Tibial artery (tissue), 4 donors: ENCODE results near the gene FAM83D.

Experiments
- DNase-seq, 2 donors: peaks; one replicate each; pipeline ENCODE4 v3.0.0-alpha.2; 2019
- H3K27ac ChIP-seq, 2 donors: fragments of 200-600 bp; sonication (generic) in 1 of 2; 1 replicate in 1 of 2; 2 replicates in 1 of 2; pipeline ENCODE4 v1.5.1; 2018 to 2019; ENCODE audit warnings: mild to moderate bottlenecking in 1 of 2
- H3K27me3 ChIP-seq, 2 donors: fragments of 200-600 bp; sonication (generic) in 1 of 2; one replicate each; pipeline versions ENCODE4 v1.5.1 to v1.6.0; 2016 to 2019
- H3K36me3 ChIP-seq, 3 donors: fragments of 200-600 bp; sonication (generic) in 2 of 3; one replicate each; pipeline ENCODE4 v1.5.1; 2016 to 2019; ENCODE audit warnings: mild to moderate bottlenecking in 2 of 3
- H3K4me1 ChIP-seq, 4 donors: fragments of 200-600 bp; sonication (generic) in 2 of 4; 1 replicate in 3 of 4; 2 replicates in 1 of 4; pipeline ENCODE4 v1.5.1; 2016 to 2019
- H3K4me3 ChIP-seq, 2 donors: fragments of 200-600 bp; sonication (generic) in 1 of 2; 1 replicate in 1 of 2; 2 replicates in 1 of 2; pipeline ENCODE4 v1.5.1; 2018 to 2019; ENCODE audit warnings: mild to moderate bottlenecking in 2 of 2
- H3K9me3 ChIP-seq, 3 donors: fragments of 200-600 bp; sonication (generic) in 1 of 3; one replicate each; pipeline ENCODE4 v1.5.1; 2016 to 2019
- intact Hi-C: fragments of 100-400 bp; cut with DNase I; formaldehyde crosslinking; loops from one replicate; pipeline ENCODE4 v1.15.0; 2023; ENCODE audit warnings: low total_unique reads
- TF ChIP-seq, protein P1 (sequence below), 2 experiments: fragments of 200-600 bp in 1 of 2; fragments of 450-650 bp in 1 of 2; IDR thresholded peaks; one replicate each; pipeline ENCODE4 v1.5.1; 2017 to 2019; ENCODE audit warnings: antibody characterized with exemption in 2 of 2, mild to moderate bottlenecking in 1 of 2, moderate library complexity in 1 of 2

Gene FAM83D

GRCh38 chr20:38927902-38928578, 1.8 kb downstream of the FAM83D start:
- Histone ChIP-seq H3K36me3 (no peaks in the 10 kb centered on the region), H3K27ac (no peak overlapping the region), H3K4me1 (peaks cover 0 to 18% (median 14%) of the 10 kb centered on the region in 4 donors), H3K9me3 (no peaks in the 10 kb centered on the region), H3K27me3 (peaks cover 0 to 3% of the 10 kb centered on the region in 2 donors), H3K4me3 (peak overlapping the region; percentile 58 to 73)
- no peak for DNase-seq
- TF ChIP-seq, protein P1, sequence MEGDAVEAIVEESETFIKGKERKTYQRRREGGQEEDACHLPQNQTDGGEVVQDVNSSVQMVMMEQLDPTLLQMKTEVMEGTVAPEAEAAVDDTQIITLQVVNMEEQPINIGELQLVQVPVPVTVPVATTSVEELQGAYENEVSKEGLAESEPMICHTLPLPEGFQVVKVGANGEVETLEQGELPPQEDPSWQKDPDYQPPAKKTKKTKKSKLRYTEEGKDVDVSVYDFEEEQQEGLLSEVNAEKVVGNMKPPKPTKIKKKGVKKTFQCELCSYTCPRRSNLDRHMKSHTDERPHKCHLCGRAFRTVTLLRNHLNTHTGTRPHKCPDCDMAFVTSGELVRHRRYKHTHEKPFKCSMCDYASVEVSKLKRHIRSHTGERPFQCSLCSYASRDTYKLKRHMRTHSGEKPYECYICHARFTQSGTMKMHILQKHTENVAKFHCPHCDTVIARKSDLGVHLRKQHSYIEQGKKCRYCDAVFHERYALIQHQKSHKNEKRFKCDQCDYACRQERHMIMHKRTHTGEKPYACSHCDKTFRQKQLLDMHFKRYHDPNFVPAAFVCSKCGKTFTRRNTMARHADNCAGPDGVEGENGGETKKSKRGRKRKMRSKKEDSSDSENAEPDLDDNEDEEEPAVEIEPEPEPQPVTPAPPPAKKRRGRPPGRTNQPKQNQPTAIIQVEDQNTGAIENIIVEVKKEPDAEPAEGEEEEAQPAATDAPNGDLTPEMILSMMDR (IDR thresholded peaks at IDR 0.05), result no peak
- intact Hi-C loops, result loop anchor here (5.0 kb wide), 1 partner anchor 34 kb away; the partner anchor contains the start of gene DHX35

DNA sequence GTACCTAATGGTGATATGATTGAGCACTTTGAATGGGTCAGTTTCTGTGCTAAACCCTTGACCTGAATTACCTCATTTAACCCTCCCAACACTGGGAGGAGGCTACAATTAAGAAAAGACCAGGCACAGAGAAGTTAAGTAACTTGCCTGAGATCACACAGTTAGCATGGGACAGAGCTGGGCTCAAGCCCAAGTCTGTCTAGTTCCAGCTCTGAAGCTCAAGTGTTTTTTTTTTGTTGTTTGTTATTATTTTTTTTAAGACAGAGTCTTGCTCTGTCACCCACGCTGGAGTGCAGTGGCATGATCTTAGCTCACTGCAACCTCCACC, 4.0 kb downstream of the FAM83D start:
- TF ChIP-seq, protein P1 (IDR thresholded peaks at IDR 0.05), result no peak

GRCh38 chr20:38931984-38932383, 5.8 kb downstream of the FAM83D start:
- Histone ChIP-seq H3K4me3 (no peak overlapping the region), H3K9me3 (no peaks in the 10 kb centered on the region), H3K27ac (peak overlapping the region in 1 of 2 donors; percentile 21), H3K4me1 (peaks cover 0 to 9% (median 4%) of the 10 kb centered on the region in 4 donors), H3K27me3 (peaks cover 0 to 3% of the 10 kb centered on the region in 2 donors), H3K36me3 (no peaks in the 10 kb centered on the region)
- TF ChIP-seq, protein P1 (IDR thresholded peaks at IDR 0.05), result no peak
- intact Hi-C loops, result no loop called here
- no peak for DNase-seq

More for the DNA sequence above, 4.0 kb downstream of the FAM83D start:
- H3K4me1 ChIP-seq, result peaks cover 0 to 18% (median 14%) of the 10 kb centered on the region in 4 donors
- no peaks in the 10 kb centered on the region for H3K9me3 ChIP-seq
- no peak overlapping the region for H3K27ac ChIP-seq
- DNase-seq, result no peak
- H3K36me3 ChIP-seq, result no peaks in the 10 kb centered on the region
- H3K4me3 ChIP-seq, result no peak overlapping the region
- peaks cover 0 to 3% of the 10 kb centered on the region in 2 donors for H3K27me3 ChIP-seq
- intact Hi-C loops, result no loop called here

DNA sequence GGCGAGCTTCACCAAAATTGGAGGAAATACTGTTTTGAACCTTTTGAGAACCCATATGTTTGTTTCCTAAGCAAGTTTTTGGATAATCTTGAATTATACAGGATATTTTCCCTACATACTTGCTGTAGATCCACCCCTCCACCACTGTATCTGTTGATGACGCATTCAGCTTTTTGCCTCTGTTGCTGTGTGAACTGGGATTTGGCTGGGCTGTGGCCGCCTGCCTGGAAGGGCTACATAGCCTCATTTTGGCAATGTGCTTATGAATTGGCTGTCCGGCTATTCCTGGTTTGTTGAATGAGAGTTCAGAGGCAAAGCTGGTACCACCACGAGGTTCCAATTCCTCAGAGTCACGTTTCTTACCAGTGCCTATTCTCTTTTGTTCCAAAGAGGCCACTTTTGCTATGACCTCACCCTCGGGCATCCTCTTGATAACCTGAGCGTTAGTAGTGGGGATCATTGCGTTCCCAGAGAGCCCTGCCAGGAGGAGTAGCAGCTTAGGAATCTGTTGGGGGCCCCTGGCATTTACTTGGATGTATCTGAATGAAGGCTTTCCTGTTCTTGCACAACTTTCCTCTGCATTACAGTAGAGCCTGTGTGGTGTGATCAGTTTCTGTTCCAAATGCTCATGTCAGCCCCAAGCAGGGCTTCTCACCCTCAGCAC, 6.4 kb downstream of the FAM83D start:
- Histone ChIP-seq H3K4me1 (peaks cover 0 to 4% (median under 1%) of the 10 kb centered on the region in 4 donors), H3K9me3 (no peaks in the 10 kb centered on the region), H3K36me3 (no peaks in the 10 kb centered on the region), H3K27ac (peak overlapping the region in 1 of 2 donors; percentile 32), H3K27me3 (peaks cover 0 to 3% of the 10 kb centered on the region in 2 donors), H3K4me3 (no peak overlapping the region)
- TF ChIP-seq, protein P1 (IDR thresholded peaks at IDR 0.05), result no peak
- intact Hi-C loops, result no loop called here
- no peak for DNase-seq

- intact Hi-C loops, result no loop called here
- H3K27ac ChIP-seq, result no peak overlapping the region
- TF ChIP-seq, protein P1 (IDR thresholded peaks at IDR 0.05), result no peak
- no peak for DNase-seq
- H3K4me1 ChIP-seq, result no peaks in the 10 kb centered on the region
- H3K27me3 ChIP-seq, result no peaks in the 10 kb centered on the region
- H3K9me3 ChIP-seq, result no peaks in the 10 kb centered on the region
- H3K4me3 ChIP-seq, result no peak overlapping the region
- no peaks in the 10 kb centered on the region for H3K36me3 ChIP-seq
Observed at GRCh38 chr20:38934530-38934929, 8.3 kb downstream of the FAM83D start.
